HEK293 (cell line): ENCODE measurements around the gene PRPH2.

Experiments
- TF ChIP-seq, protein P1 (sequence below): fragments of 450-650 bp; formaldehyde crosslinking; IDR thresholded peaks from 2 replicates; pipeline ENCODE4 v1.5.1; 2016; ENCODE audit warnings: missing biosample characterization, missing genetic modification characterization, borderline replicate concordance

PRPH2 gene

DNA sequence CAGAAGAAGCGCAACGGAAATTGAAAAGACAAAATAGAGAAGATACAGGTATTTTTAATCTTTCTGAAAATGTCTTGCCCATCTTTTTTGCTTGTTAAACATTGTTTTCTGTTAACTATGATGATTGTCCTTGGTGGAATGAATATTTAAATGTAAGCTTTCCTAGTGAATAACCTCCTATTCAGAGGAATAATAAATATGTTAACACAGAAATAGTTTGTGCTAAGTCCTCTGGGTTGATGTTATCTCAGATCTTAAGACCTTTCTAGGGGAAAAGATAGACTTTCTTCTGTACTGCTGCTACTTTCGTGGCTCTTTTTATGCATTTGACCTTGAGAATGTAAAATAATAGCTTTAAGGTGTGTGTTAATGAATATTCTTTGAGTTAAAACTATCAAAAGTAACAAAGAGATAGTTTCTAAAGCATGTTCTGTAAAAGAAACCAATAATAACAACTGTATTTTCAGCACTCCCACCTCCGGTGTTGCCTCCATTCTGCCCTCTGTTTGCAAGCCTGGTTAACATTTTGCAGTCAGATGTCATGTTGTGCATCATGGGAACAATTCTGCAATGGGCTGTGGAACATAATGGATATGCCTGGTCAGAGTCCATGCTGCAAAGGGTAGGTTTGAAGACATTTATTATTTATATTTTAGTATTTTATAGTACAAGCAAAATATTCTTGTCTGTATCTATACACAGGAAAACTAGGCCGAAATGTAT is 70.2 kb downstream of the PRPH2 start (continued):
- TF ChIP-seq, protein P1, sequence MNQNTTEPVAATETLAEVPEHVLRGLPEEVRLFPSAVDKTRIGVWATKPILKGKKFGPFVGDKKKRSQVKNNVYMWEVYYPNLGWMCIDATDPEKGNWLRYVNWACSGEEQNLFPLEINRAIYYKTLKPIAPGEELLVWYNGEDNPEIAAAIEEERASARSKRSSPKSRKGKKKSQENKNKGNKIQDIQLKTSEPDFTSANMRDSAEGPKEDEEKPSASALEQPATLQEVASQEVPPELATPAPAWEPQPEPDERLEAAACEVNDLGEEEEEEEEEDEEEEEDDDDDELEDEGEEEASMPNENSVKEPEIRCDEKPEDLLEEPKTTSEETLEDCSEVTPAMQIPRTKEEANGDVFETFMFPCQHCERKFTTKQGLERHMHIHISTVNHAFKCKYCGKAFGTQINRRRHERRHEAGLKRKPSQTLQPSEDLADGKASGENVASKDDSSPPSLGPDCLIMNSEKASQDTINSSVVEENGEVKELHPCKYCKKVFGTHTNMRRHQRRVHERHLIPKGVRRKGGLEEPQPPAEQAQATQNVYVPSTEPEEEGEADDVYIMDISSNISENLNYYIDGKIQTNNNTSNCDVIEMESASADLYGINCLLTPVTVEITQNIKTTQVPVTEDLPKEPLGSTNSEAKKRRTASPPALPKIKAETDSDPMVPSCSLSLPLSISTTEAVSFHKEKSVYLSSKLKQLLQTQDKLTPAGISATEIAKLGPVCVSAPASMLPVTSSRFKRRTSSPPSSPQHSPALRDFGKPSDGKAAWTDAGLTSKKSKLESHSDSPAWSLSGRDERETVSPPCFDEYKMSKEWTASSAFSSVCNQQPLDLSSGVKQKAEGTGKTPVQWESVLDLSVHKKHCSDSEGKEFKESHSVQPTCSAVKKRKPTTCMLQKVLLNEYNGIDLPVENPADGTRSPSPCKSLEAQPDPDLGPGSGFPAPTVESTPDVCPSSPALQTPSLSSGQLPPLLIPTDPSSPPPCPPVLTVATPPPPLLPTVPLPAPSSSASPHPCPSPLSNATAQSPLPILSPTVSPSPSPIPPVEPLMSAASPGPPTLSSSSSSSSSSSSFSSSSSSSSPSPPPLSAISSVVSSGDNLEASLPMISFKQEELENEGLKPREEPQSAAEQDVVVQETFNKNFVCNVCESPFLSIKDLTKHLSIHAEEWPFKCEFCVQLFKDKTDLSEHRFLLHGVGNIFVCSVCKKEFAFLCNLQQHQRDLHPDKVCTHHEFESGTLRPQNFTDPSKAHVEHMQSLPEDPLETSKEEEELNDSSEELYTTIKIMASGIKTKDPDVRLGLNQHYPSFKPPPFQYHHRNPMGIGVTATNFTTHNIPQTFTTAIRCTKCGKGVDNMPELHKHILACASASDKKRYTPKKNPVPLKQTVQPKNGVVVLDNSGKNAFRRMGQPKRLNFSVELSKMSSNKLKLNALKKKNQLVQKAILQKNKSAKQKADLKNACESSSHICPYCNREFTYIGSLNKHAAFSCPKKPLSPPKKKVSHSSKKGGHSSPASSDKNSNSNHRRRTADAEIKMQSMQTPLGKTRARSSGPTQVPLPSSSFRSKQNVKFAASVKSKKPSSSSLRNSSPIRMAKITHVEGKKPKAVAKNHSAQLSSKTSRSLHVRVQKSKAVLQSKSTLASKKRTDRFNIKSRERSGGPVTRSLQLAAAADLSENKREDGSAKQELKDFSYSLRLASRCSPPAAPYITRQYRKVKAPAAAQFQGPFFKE (tag by site-specific recombination): no peak
